GM23338 (cell line): ENCODE data around the gene AATF.
A peak's percentile ranks its signal among the peaks of the same experiment; 100 is the strongest.

ENCODE experiments used
- CREB1 ChIP-seq: fragments of 250-450 bp; sonication (Bioruptor Pico); IDR thresholded peaks from 2 replicates; pipeline ENCODE4 v1.5.0; 2020; ENCODE audit warnings: low read depth, mild to moderate bottlenecking, moderate library complexity
- CTCF ChIP-seq, 2 experiments: fragments of 200-600 bp in 1 of 2; sonication (generic) in 1 of 2; conservative IDR thresholded peaks; 2 replicates each; pipeline versions ENCODE4 v1.5.1 to v1.6.1; 2016 to 2017; ENCODE audit warnings: antibody characterized with exemption in 2 of 2, low read depth in 2 of 2, mild to moderate bottlenecking in 2 of 2, moderate library complexity in 1 of 2
- EZH2 ChIP-seq: fragments of 200-600 bp; sonication (generic); IDR thresholded peaks from one replicate; pipeline ENCODE4 v1.8.0; 2017; ENCODE audit warnings: antibody characterized with exemption, mild to moderate bottlenecking, low read depth; ENCODE audit not compliant: unreplicated experiment
- EZH2phosphoT487 ChIP-seq: fragments of 200-600 bp; sonication (generic); IDR thresholded peaks from one replicate; pipeline ENCODE4 v1.8.1; 2018; ENCODE audit warnings: antibody characterized with exemption; ENCODE audit not compliant: unreplicated experiment
- JUNB ChIP-seq: IDR thresholded peaks from one replicate; pipeline ENCODE4 v1.6.1; 2016; ENCODE audit warnings: antibody characterized with exemption; ENCODE audit not compliant: unreplicated experiment
- NANOG ChIP-seq: IDR thresholded peaks from 2 replicates; pipeline ENCODE4 v1.6.1; 2016; ENCODE audit warnings: antibody characterized with exemption, borderline replicate concordance
- POLR2AphosphoS5 ChIP-seq: IDR thresholded peaks from 2 replicates; pipeline ENCODE4 v1.6.1; 2016; ENCODE audit warnings: antibody characterized with exemption, low read depth
- REST ChIP-seq: IDR thresholded peaks from one replicate; pipeline ENCODE4 v1.6.1; 2018; ENCODE audit warnings: antibody characterized with exemption; ENCODE audit not compliant: unreplicated experiment
- ZNF114 ChIP-seq: fragments of 250-450 bp; sonication (Bioruptor Pico); IDR thresholded peaks from 2 replicates; pipeline ENCODE4 v1.5.0; 2020; ENCODE audit warnings: mild to moderate bottlenecking, moderate library complexity
- ZNF331 ChIP-seq: fragments of 250-450 bp; sonication (Bioruptor Pico); IDR thresholded peaks from 2 replicates; pipeline ENCODE4 v1.5.0; 2020; ENCODE audit warnings: low read depth, mild to moderate bottlenecking, moderate library complexity

GRCh38 chr17:36943250-36944191 is 5.2 kb upstream of the AATF start:
- TF ChIP-seq POLR2AphosphoS5 (no peak), CTCF (conservative IDR thresholded peaks at IDR 0.05; ENCODE audit: low read depth in 2 of 2) (no peak), CREB1 (CRISPR knock-in tag) (no peak), REST (no peak), EZH2 (peak; percentile 97), EZH2phosphoT487 (peak; percentile 45), JUNB (no peak), ZNF114 (CRISPR knock-in tag) (no peak), ZNF331 (CRISPR knock-in tag) (no peak), NANOG (no peak)
